ENCODE measurements around the gene SPRED2.
"Not testable (repeated sequence)": the region's sequence is repeated elsewhere in the genome, so short reads cannot be mapped to it uniquely, and the experiment has no call there.

The SPRED2 gene

DNA sequence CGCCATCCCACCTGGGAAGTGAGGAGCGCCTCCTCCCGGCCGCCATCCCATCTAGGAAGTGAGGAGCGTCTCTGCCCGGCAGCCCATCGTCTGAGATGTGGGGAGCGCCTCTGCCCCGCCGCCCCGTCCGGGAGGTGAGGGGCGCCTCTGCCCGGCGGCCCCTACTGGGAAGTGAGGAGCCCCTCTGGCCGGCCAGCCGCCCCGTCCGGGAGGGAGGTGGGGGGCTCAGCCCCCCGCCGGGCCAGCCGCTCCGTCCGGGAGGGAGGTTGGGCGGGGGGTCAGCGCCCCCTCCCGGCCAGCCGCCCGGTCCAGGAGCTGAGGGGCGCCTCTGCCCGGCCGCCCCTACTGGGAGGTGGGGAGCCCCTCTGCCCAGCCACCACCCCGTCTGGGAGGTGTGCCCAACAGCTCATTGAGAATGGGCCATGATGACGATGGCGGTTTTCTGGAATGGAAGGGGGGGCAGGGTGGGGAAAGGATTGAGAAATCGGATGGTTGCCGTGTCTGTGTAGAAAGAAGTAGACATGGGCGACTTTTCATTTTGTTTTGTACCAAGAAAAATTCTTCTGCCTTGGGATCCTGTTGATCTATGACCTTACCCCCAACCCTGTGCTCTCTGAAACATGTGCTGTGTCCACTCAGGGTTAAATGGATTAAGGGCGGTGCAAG, 93.4 kb downstream of the SPRED2 start:
- DNase-seq, result not testable (repeated sequence)

GRCh38 chr2:65337915-65338314, 94.5 kb downstream of the SPRED2 start:
- DNase-seq, result not testable (repeated sequence)

GRCh38 chr2:65334714-65335113, 97.7 kb downstream of the SPRED2 start:
- DNase-seq, result no peak

DNA sequence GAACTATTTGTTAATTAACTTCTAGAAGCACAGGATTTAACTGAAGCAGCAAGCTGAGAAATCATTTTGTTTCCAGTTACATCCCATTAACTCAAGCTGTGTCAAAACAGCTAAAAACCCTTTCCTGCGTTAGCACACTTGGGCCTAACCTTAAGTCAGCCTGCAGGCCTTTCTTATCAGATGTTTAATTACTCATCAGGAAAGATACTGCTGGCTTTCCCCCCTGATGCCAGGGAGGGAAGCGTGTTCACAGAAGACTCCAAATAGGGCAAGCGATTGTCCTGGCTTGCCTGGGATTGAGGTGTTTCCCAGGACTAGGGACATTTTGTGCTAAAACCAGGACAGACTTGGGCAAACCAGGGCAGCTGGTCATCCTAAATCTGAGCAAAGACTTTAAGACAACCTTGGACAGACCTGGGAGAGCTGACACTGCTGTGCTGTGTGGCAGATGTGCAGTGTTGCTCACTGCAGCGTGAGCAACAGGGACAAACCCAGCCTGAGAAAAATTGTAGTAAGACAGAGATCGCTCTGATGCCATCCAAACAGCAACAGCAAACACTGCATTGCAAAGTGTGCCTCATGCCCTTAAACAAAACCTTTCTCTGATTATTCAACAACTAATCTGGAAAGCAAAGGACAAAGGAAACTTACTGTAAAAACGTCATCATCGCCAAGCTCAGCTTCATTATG, 100.9 kb downstream of the SPRED2 start:
- no peak for DNase-seq

GRCh38 chr2:65329525-65329924, 102.9 kb downstream of the SPRED2 start:
- no peak for DNase-seq

- no peak for DNase-seq
Observed at GRCh38 chr2:65326276-65326675, 106.1 kb downstream of the SPRED2 start.

GRCh38 chr2:65325066-65325465, 107.3 kb downstream of the SPRED2 start:
- no peak for DNase-seq

- no peak for DNase-seq
Observed at GRCh38 chr2:65320946-65321345, 111.5 kb downstream of the SPRED2 start.

DNA sequence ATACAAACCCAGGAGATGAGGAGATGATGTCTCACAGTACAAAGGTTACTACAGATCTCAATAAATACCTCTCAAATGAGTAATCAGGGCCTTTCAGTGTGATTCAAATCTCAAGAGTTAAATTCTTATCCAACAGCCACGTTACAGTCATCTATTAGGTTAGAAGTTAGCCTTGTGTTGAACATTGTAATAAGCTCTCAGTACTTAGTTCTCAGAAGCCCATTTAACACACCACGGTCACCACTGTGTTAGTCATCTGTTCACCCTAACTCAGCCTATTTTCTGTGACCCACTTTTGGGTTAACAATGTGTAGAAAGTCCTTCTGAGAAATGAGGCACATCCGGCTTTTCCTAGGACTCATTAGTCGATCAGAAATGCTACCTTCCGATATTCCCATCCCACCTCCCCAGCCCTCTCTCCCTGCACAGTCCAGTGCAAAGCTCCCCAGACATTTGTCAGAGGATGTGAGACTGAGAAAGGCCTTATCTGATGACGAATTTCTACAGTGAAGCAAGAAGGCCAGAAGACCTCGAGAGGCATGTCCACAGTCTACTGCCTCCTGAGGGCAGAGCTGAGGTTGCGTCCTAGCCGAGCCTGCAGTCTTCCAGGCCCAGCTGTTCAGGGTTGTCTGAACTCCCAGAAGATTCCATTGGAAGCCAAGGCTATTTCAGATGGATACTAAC, 112.2 kb downstream of the SPRED2 start:
- peak; percentile 46 for DNase-seq

DNA sequence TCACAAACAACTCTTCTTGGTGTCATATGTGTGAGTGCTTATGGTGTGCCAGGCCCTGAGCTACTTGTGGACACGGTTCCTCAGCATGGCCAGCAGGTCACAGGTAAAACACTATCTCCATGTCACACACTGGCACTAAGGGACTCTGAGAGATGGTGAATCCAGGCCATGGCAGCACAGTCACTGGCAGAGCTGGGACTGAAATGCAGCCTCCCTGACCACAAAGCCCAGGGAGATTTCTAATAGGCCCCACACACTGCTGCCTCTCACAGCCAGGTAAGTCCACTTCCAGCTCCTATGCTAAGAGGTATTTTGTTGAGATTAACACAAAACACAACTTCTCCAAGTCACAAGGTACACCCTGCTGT, 112.7 kb downstream of the SPRED2 start:
- DNase-seq, result no peak

DNA sequence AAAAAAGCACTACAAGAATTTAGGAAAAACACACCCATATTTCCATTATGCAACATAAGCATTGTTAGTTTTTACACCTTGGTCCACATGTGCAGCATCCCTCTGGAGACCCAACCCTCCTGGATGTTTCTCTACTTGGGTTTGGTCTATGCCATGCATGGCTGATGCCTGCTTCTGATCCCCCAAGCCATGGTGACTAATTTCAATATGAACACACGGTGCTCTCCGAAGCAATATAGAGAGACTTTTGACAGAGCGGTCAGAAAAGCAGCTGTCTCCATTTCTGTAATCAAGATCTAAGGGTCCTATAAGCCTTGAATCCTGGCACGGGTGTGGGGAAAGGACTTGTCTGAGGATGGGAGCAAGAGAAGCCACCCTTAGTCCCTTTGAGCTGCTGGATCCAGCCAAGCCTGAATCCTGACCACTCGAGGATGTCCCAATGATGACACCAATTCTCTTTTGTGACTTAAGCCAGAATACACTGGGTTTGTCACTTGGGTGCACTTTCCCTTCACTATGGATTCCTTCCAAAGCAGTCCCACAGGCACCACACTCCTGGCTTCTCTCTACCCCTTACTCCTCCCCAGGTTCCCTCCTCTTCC, 113.2 kb downstream of the SPRED2 start:
- DNase-seq, result no peak

DNA sequence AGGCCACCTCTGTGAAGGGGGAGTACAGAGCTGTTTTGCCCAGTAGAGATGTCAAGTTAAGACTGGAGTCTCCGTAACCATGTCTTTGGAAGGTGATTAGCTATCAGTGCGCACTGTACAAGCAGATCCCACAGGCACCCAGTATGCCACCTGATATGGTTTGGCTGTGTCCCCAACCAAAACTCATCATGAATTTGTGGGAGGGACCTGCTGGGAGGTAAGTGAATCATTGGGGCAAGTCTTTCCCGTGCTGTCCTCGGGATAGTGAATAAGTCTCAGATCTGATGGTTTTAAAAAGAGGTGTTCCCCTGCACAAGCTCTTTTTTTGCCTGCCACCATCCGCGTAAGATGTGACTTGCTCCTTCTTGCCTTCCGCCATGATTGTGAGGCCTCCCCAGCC, 114.6 kb downstream of the SPRED2 start:
- DNase-seq, result no peak

- DNase-seq, result not testable (repeated sequence)
Observed at GRCh38 chr2:65317351-65317750, 115.0 kb downstream of the SPRED2 start.

GRCh38 chr2:65316072-65316471, 116.3 kb downstream of the SPRED2 start:
- DNase-seq, result no peak

DNA sequence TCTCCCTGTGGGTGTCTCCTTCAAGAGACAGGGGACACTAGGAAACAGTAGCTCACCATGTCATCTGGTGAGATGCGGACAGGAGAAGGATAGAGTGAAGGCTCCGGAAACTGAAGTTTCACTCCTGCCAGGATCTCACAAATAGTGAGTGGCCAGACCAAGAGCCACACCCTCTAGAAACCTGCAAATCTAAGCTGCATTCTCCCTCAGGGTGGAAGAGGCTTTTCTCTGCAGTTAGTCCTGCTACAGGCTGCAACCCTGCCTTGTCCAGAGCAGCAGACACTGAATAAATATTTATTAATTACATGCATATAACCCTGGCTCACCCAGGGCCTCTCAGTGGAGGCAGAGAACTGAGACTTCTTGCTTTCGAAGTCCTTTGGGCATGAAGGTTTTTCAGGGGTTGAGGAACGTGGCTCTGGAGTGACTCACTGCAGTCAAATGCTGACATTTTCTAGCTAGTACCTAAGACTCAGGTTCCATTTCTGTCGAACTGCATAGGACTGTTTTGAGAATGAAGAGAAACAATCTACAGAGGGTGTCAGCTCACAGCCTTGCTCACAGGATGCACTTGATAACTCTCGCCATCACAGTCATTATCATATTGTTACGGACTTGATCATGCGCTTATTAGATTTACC, 117.5 kb downstream of the SPRED2 start:
- no peak for DNase-seq

DNA sequence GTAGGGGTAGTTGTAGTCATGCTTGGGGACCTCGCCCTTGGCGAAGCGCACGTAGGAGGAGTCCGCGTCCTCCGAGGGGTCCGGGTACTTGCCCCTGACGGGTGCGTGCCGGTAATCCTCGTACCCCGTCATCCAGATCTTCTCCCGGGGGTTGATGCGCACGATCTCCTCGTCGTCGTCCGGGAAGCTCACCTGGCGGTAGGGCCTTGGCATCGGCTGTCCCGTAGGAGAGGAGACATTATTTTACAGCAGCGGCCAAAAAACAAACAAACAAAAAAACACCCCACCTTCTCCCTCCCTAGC, 118.5 kb downstream of the SPRED2 start:
- no peak for DNase-seq

- DNase-seq, result no peak
Observed at GRCh38 chr2:65313126-65313953, 119.1 kb downstream of the SPRED2 start.

DNA sequence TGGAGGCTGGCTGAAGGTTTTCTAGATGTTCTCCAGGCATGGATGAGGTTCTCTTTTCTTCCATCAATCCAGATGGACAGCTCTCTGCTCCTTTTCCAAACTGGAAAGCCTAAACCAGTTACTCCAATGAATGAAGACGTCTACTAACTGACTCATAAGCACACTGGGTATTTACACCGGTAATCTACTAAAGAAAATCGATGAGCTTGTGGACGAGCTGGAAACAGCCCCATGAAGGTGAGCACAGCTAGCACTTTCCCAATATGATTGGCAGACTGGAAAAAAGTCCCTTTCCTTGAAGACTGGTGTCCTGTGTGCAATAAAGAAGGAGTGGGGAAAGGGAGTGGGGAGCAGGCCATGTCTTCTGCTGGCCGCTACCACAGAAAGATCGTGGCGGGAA, 120.8 kb downstream of the SPRED2 start:
- no peak for DNase-seq

- no peak for DNase-seq
Observed at GRCh38 chr2:65311049-65311448, 121.3 kb downstream of the SPRED2 start.

GRCh38 chr2:65309699-65310098, 122.7 kb downstream of the SPRED2 start:
- no peak for DNase-seq

GRCh38 chr2:65305934-65306333, 126.5 kb downstream of the SPRED2 start:
- no peak for DNase-seq
